ENCODE results near the gene PFKL. TPM values are rescaled to one million over a fixed set of nuclear protein-coding genes. Genes with fewer than 3 reads are reported as not detected.
A peak's percentile ranks its signal among the peaks of the same experiment; 100 is the strongest.

PFKL gene
- total RNA-seq, 1 donor from 2014 or later = 48.7 TPM

DNA sequence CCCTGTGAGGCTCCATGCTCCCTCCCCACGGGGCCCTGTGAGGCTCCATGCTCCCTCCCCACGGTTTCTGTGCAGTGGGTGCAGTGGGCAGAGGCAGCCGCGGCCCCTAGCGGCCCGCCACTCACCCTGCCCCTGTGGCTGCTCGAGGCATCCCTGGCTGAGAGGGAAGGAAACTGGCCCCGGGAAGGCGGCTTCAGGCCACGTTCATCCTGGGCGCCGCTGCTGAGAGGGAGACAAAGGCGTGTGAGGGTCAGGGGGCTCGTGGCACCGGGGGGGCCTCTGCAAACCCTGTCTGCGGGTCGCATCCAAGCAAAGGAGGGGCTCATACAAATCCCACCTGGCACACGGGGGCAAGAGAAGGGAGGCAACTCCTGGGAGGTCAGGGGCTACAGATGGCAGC lies 30.8 kb downstream of the PFKL start:
- Histone ChIP-seq H3K9ac (no peak overlapping the region), H3K4me2 (no peak overlapping the region), H2AFZ (replicated peaks) (no peak overlapping the region), H3K27me3 (no peaks in the 10 kb centered on the region), H3K79me2 (ENCODE audit: low read depth) (no peaks in the 10 kb centered on the region), H3F3A (ENCODE audit: low read depth) (no peaks in the 10 kb centered on the region), H3K27ac (no peak overlapping the region), H3K36me3 (no peaks in the 10 kb centered on the region), H3K4me1 (no peaks in the 10 kb centered on the region), H3K4me3 (no peak overlapping the region), H4K20me1 (ENCODE audit: low read depth) (no peaks in the 10 kb centered on the region), H3K9me3 (ENCODE audit: low read depth) (no peaks in the 10 kb centered on the region)
- TF ChIP-seq EZH2phosphoT487 (IDR thresholded peaks at IDR 0.05) = no peak
- TF ChIP-seq EZH2 (IDR thresholded peaks at IDR 0.05) = no peak
- no peak for TF ChIP-seq CTCF (IDR thresholded peaks at IDR 0.05)
- no peaks in the 10 kb centered on the region for H3K9me3 Mint-ChIP-seq
- peaks cover 3% of the 10 kb centered on the region for H3K27me3 Mint-ChIP-seq (ENCODE audit: insufficient read depth, low read depth)
- H3K36me3 Mint-ChIP-seq = peaks cover 3% of the 10 kb centered on the region
- H3K4me1 Mint-ChIP-seq = peaks cover 5% of the 10 kb centered on the region
- no peak overlapping the region for H3K4me3 Mint-ChIP-seq
- no peak for DNase-seq (ENCODE audit: low spot score)
- H3K27ac Mint-ChIP-seq = no peak overlapping the region

- Histone ChIP-seq H4K20me1 (ENCODE audit: low read depth) (no peaks in the 10 kb centered on the region), H3K27ac (no peak overlapping the region), H3K4me3 (no peak overlapping the region), H3K9ac (no peak overlapping the region), H3K36me3 (no peaks in the 10 kb centered on the region), H3K4me2 (no peak overlapping the region), H3K9me3 (ENCODE audit: low read depth) (no peaks in the 10 kb centered on the region), H3K4me1 (no peaks in the 10 kb centered on the region), H2AFZ (replicated peaks) (no peak overlapping the region), H3F3A (ENCODE audit: low read depth) (no peaks in the 10 kb centered on the region), H3K27me3 (no peaks in the 10 kb centered on the region), H3K79me2 (ENCODE audit: low read depth) (no peaks in the 10 kb centered on the region)
- no peak for TF ChIP-seq CTCF (IDR thresholded peaks at IDR 0.05)
- no peak for TF ChIP-seq EZH2 (IDR thresholded peaks at IDR 0.05)
- Mint-ChIP-seq H3K27ac (no peak overlapping the region), H3K4me3 (no peak overlapping the region), H3K36me3 (peaks cover 3% of the 10 kb centered on the region), H3K27me3 (ENCODE audit: insufficient read depth, low read depth) (peaks cover 3% of the 10 kb centered on the region), H3K9me3 (no peaks in the 10 kb centered on the region), H3K4me1 (peaks cover 5% of the 10 kb centered on the region)
- no peak for DNase-seq (ENCODE audit: low spot score)
Observed at GRCh38 chr21:44331209-44331608, 31.4 kb downstream of the PFKL start.

DNA sequence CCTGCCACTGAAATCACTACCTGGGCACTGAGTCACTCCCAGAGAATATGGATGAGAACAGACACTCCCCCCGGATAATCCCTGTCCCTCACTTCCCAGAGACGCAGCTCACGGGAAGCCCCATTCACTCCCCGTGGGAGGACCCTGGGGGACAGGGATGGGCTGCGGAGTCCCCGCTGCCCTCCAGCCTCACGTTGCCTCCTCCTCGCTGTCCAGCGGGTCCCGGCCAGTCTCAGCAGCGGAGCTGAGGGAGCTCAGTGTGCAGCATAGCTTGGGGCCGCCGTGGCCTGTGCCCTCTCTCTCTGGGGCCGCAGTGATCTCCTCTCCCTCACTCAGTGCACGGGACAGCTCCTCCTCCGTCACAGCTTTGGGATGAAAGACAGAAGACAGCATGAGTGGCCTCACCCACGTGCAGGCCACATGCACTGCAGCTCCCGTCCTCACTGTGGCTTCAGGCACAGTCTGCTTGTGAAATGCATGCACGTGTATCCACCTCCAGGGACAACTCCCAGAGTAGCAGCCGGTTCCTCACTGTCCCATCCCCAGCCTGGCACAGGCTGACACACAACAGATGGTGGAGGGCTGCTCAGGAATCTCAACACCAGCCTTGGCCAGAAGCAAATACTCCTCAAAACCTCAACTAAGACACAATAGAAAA lies 31.9 kb downstream of the PFKL start:
- H3K27me3 ChIP-seq = no peaks in the 10 kb centered on the region
- peak overlapping the region; percentile 84 for H3K27ac Mint-ChIP-seq
- no peaks in the 10 kb centered on the region for H3K4me1 ChIP-seq
- no peak overlapping the region for H3K27ac ChIP-seq
- H3K4me3 Mint-ChIP-seq = peak overlapping the region; percentile 50
- H3K4me2 ChIP-seq = no peak overlapping the region
- H3K36me3 ChIP-seq = no peaks in the 10 kb centered on the region
- H2AFZ ChIP-seq (replicated peaks) = no peak overlapping the region
- H3K9ac ChIP-seq = no peak overlapping the region
- no peaks in the 10 kb centered on the region for H3K9me3 ChIP-seq (ENCODE audit: low read depth)
- no peaks in the 10 kb centered on the region for H3K79me2 ChIP-seq (ENCODE audit: low read depth)
- no peaks in the 10 kb centered on the region for H3F3A ChIP-seq (ENCODE audit: low read depth)
- DNase-seq (ENCODE audit: low spot score) = no peak
- peaks cover 3% of the 10 kb centered on the region for H3K27me3 Mint-ChIP-seq (ENCODE audit: insufficient read depth, low read depth)
- no peaks in the 10 kb centered on the region for H4K20me1 ChIP-seq (ENCODE audit: low read depth)
- no peak for TF ChIP-seq EZH2phosphoT487 (IDR thresholded peaks at IDR 0.05)
- no peak for TF ChIP-seq CTCF (IDR thresholded peaks at IDR 0.05)
- no peak for TF ChIP-seq EZH2 (IDR thresholded peaks at IDR 0.05)
- H3K9me3 Mint-ChIP-seq = no peaks in the 10 kb centered on the region
- no peak overlapping the region for H3K4me3 ChIP-seq
- peaks cover 3% of the 10 kb centered on the region for H3K36me3 Mint-ChIP-seq
- H3K4me1 Mint-ChIP-seq = peaks cover 5% of the 10 kb centered on the region

Measured in neural progenitor cell (in vitro differentiated cells).